ENCODE results near the gene ADAMTS12. TPM values are rescaled to one million over a fixed set of nuclear protein-coding genes. Genes with fewer than 3 reads are reported as not detected.
"Not testable (repeated sequence)": the region's sequence is repeated elsewhere in the genome, so short reads cannot be mapped to it uniquely, and the experiment has no call there.

The ADAMTS12 gene
- total RNA-seq, 2 donors from 2014 or later, result 0.42 to 1.1 TPM

GRCh38 chr5:33527696-33528095 lies 364.1 kb downstream of the ADAMTS12 start:
- no peaks in the 10 kb centered on the region for H3K4me1 ChIP-seq
- intact Hi-C loops (cut with DNase I), result no loop called here
- no peak for DNase-seq
- H3K27me3 ChIP-seq, result no peaks in the 10 kb centered on the region
- no peaks in the 10 kb centered on the region for H3K9me3 ChIP-seq
- no peaks in the 10 kb centered on the region for H3K36me3 ChIP-seq
- H3K27ac ChIP-seq, result no peak overlapping the region
- H3K4me3 ChIP-seq, result no peak overlapping the region
- TF ChIP-seq, protein P1, sequence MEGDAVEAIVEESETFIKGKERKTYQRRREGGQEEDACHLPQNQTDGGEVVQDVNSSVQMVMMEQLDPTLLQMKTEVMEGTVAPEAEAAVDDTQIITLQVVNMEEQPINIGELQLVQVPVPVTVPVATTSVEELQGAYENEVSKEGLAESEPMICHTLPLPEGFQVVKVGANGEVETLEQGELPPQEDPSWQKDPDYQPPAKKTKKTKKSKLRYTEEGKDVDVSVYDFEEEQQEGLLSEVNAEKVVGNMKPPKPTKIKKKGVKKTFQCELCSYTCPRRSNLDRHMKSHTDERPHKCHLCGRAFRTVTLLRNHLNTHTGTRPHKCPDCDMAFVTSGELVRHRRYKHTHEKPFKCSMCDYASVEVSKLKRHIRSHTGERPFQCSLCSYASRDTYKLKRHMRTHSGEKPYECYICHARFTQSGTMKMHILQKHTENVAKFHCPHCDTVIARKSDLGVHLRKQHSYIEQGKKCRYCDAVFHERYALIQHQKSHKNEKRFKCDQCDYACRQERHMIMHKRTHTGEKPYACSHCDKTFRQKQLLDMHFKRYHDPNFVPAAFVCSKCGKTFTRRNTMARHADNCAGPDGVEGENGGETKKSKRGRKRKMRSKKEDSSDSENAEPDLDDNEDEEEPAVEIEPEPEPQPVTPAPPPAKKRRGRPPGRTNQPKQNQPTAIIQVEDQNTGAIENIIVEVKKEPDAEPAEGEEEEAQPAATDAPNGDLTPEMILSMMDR (IDR thresholded peaks at IDR 0.05), result no peak
- no peak overlapping the region for H3K9ac ChIP-seq (ENCODE audit: low read depth in 2 of 2, low read length in 2 of 2)

DNA sequence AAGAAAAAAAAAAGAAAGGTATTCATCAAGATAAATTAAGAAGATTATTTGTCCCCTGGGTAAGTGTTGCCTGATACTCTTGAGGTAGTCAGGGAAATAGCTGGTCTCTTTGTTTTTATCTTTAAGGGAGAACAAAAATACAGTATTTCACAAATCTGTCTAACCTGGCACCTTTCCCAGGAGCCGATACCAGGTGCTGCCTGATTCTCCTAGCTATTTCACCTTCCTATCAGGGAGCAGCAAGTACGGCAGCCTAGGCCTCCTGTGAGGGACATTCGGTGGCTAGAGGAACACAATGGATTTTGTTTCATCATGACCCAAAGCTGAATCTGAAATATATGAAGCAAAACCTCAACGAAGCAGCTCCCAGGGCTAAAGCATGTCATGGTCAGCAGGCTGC lies 365.0 kb downstream of the ADAMTS12 start:
- Histone ChIP-seq H3K36me3 (no peaks in the 10 kb centered on the region), H3K27ac (no peak overlapping the region), H3K27me3 (no peaks in the 10 kb centered on the region), H3K4me1 (no peaks in the 10 kb centered on the region), H3K9me3 (no peaks in the 10 kb centered on the region), H3K4me3 (no peak overlapping the region), H3K9ac (ENCODE audit: low read depth in 2 of 2, low read length in 2 of 2) (no peak overlapping the region)
- TF ChIP-seq, protein P1 (IDR thresholded peaks at IDR 0.05), result no peak
- intact Hi-C loops (cut with DNase I), result no loop called here
- no peak for DNase-seq

DNA sequence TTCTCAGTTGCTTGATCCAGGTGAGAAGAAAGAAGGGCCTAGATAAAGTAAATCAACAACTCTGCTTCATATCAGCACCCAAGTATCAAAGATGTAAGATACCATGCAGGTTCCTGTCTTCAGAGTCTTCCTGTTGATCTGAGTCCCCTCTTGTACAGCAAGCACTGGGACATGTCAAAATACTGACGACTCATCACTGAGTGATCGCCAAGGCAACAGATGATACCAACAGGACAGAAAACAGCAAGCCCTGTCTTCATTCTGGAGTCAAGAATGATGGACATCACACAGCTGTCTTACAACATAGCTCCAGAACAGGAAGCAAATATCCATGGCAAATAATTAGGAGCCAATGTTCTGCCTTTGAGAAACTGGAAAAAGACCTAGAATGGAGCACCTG lies 367.3 kb downstream of the ADAMTS12 start:
- H3K27me3 ChIP-seq, result no peaks in the 10 kb centered on the region
- no peak overlapping the region for H3K27ac ChIP-seq
- TF ChIP-seq, protein P1 (IDR thresholded peaks at IDR 0.05), result no peak
- H3K36me3 ChIP-seq, result no peaks in the 10 kb centered on the region
- no peaks in the 10 kb centered on the region for H3K9me3 ChIP-seq
- DNase-seq, result no peak
- no peaks in the 10 kb centered on the region for H3K4me1 ChIP-seq
- H3K9ac ChIP-seq (ENCODE audit: low read depth in 2 of 2, low read length in 2 of 2), result no peak overlapping the region
- no peak overlapping the region for H3K4me3 ChIP-seq
- intact Hi-C loops (cut with DNase I), result no loop called here

DNA sequence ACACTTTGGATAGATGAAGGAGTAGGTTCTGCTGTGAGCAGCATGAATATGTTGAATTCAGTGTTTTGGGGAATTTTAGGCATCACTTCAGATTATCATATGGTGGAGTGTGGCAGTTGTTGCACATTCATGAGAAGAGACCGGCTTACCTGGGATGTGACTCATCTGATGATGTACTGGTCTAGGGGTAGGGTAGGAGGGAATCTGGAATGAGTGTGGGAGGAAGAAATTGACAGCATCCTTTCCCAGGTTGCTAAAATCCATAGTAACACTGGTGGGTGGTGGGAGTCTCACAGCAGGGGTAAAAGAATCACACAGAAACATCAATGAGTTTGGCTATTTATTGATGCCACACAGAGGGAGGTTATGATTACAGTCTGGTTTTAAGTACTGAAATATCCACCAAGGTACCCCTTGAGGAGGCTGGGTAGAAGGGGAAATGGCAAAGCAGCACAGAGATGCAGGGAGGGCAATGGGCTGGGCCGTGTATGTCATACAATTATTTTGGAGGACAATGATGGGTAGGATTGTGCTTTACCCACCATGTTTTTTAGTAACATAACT lies 368.5 kb downstream of the ADAMTS12 start:
- Histone ChIP-seq H3K27me3 (no peaks in the 10 kb centered on the region), H3K27ac (no peak overlapping the region), H3K4me1 (no peaks in the 10 kb centered on the region), H3K36me3 (no peaks in the 10 kb centered on the region), H3K9ac (ENCODE audit: low read depth in 2 of 2, low read length in 2 of 2) (no peak overlapping the region), H3K9me3 (no peaks in the 10 kb centered on the region), H3K4me3 (no peak overlapping the region)
- intact Hi-C loops (cut with DNase I), result no loop called here
- no peak for DNase-seq
- TF ChIP-seq, protein P1 (IDR thresholded peaks at IDR 0.05), result no peak

DNA sequence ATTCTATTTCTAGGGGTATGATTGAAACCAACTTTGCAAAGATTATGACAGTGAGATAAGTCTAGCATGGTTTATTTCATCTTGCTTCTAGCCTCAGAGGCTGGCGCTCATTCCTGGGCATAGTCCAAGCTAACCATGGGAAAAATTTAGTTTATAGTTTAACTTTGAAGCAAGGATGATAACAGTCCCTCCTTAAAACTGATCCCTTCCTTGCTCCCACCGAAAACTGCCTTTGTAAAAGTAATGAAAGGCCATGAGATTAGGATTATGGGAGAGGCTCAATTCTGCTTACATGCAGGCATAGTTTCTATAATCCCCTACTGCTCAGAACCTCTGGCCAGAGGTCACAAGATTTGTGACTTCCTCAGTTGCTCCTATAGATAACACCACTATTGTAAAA lies 375.4 kb downstream of the ADAMTS12 start:
- TF ChIP-seq, protein P1 (IDR thresholded peaks at IDR 0.05), result no peak
- intact Hi-C loops (cut with DNase I), result no loop called here
- no peak overlapping the region for H3K9ac ChIP-seq (ENCODE audit: low read depth in 2 of 2, low read length in 2 of 2)

GRCh38 chr5:33515366-33515765 lies 376.4 kb downstream of the ADAMTS12 start:
- H3K9me3 ChIP-seq; H3K27me3 ChIP-seq; H3K4me3 ChIP-seq; intact Hi-C loops (cut with DNase I); DNase-seq; H3K9ac ChIP-seq (ENCODE audit: low read depth in 2 of 2, low read length in 2 of 2); H3K4me1 ChIP-seq; H3K27ac ChIP-seq; H3K36me3 ChIP-seq: not testable (repeated sequence)

More for the DNA sequence above, 375.4 kb downstream of the ADAMTS12 start:
- Histone ChIP-seq H3K4me1 (no peaks in the 10 kb centered on the region), H3K27ac (no peak overlapping the region), H3K4me3 (no peak overlapping the region), H3K27me3 (no peaks in the 10 kb centered on the region), H3K9me3 (no peaks in the 10 kb centered on the region), H3K36me3 (no peaks in the 10 kb centered on the region)
- DNase-seq, result no peak
